GM21515 (cell line): ENCODE results near the gene ATP6V0D1.
A peak's percentile ranks its signal among the peaks of the same experiment; 100 is the strongest.
"Not testable (repeated sequence)": the region's sequence is repeated elsewhere in the genome, so short reads cannot be mapped to it uniquely, and the experiment has no call there.

Source experiments
- ATAC-seq: cut with Tn5 transposase; IDR thresholded peaks from one replicate; pipeline ENCODE4 v1.9.1; 2021; ENCODE audit not compliant: unreplicated experiment

The ATP6V0D1 gene

DNA sequence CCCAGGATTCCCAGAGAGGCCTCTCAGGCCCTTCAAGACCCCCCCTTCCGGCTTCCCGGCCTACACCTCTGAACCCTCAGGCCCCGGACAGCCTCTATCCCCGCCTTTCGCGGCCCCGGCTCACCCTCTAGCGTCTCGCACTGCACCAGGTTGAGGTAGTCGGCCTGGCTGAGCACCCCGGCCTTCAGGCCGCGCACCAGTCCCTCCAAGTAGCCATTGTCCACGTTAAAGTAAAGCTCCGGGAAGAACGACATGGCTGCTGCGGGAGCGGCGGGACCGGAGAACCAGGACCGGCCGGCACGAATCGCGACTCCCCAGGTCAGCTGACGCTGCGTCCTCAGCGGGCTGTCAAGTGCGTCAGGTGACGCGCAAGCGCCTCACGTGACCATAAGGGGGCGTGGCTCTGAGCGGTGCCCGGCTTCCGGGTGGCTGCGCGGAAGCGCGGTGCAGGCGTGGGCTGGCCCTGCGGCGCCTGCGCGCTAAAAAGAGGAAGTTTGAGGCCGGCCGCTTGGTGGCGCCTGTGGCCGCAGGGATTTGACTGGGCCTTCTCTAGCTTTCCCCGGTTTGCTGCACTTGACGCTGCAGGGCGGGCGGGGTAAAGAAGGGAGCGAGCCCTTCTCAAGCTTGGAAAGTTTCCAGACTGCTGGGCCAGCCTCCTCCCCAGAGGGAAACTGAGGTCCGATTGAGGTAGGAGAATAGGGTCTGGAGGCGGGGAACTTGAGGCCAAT, at the start of gene ATP6V0D1:
Gene ATP6V0D1 (minus strand): TSS at position 325 of the 728 bp plus-strand sequence. CDS start 71 bp downstream, at position 254.
- peak; percentile 89 for ATAC-seq

DNA sequence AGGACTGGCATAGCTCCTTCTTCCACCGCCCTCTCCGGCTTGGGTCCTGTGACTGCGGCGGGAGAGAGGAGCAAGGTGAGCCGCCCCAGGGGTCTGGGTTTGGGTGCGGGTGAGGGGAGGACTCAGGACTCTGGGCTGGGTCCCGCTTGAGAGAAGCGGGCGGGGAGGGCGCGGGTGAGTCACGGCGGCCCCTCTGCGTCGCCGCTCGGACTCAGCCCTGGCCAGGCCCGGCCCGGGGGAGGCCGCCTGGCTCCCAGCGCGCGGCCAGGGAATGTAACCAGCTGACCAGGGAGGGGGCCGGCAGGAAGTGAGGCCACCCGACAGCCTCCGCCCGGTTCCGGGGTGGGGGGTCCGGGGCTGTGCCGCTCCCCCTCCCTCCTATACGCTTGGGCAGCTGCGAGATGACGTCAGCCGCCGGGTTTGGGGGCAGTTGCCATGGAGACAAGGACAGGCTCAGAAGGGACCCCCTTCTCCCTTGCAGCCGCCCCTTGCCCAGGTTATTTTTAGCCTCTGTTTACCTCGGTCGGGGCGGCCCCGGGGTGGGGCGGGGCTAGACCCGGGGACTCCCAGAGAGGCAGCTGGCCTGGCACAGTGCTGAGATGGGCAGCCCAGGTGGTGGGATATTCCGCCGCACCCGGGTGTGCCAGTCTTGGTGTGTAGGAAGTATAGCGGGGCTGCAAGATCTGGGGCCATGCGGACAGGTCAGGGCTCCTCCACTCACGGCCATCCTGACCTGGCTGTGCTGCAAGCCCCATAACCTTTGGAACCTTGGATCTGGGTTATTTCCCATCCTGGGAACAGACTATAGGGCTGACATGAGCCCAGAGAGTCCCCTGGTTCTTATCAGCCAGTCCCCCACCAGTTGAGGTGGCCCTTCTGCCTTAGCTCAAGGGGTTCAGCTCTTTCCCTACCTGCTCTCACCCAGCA, 49.3 kb upstream of the ATP6V0D1 start:
- no peak for ATAC-seq

DNA sequence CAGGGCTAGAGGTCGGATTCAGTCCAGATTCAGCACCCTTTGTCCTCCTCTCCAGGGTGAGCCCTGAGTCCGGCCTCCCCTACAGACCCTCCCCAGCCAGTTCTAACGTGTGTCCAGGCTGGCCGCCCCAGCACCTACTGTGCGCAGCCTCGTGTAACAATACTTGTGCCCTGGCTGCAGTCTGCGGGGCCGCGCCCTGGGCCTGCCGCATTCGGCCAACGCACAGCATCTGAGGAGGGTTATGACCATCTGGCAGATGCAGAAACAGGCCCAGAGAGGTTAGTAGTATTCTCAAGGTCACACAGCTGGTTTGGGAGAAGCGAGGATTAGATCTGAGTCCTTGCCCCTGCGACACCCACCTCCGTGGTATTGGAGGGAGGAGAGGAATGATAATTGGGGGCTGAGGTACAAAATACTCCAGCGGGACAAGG, 48.6 kb upstream of the ATP6V0D1 start:
- ATAC-seq = no peak

DNA sequence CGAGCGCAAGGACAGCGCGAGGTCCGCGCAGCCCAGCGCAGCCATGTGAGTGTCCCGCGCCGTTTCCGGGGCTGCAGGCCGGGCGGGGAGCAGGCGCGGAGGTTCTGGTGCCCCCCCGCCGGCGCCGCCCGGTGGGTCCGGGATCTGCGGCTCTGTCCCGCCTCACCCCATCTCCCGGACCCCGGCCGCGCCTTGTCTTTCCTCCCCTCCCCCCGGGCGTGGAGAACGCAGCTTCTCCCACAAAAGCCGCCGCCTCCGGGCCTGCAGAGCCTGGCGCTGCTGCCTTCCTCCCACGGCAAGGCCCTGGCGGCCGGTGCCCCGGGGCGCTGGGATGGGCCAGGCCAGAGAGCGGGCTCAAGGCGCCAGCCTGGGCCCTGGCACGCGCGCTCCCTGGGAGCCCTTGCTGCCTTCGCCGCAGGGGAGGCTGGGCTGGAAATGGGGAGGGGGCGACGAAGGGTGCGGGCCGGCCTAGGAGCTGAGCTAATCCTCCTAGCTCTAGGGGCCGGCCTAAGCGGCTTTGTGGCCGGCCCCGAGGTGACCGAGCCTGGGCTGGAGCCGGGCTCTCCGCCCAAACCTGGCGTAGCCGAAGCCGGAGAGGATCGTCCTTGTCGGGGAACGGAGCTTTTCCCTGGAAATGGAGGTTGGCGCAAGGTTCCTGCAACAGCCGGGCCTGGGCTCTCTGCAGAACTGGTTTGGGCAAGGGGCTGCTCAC, 48.1 kb upstream of the ATP6V0D1 start:
- ATAC-seq = no peak

DNA sequence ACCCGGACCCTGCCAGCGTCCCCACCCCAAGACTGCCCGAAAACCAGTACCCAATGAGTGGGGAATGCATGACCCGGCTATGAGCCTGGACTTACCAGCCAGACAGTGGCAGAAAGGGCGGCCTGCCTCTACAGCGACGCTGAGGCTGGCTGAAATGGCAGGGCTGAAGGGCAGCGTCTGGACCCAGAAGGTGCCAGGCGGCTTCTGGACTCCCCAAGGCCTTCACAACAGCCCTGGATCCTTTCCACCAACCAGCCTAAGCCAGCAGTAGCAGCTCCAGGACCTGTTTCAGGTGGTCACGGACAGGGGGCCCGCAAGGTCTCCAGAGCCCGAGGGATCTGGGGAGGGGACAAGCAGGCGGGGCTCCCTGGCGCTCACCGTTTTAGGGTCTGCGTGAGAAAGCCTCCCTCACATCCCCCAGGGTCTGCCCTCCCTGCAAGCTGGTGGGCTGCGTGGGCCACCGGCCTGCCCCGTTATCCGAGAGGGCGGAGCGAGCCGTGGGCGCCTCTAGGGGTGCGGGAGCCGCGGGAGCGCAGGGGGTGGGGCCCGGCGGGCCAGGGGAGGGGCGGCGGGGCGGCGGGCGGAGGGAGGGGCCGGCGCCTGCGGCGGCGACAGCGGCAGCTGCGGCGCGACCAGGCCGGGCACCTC, 47.4 kb upstream of the ATP6V0D1 start, which contains the start of gene RIPOR1:
Gene RIPOR1 (plus strand): TSS at position 608 of the 648 bp plus-strand sequence. CDS start 9,618 bp downstream, outside the sequence.
- no peak for ATAC-seq

DNA sequence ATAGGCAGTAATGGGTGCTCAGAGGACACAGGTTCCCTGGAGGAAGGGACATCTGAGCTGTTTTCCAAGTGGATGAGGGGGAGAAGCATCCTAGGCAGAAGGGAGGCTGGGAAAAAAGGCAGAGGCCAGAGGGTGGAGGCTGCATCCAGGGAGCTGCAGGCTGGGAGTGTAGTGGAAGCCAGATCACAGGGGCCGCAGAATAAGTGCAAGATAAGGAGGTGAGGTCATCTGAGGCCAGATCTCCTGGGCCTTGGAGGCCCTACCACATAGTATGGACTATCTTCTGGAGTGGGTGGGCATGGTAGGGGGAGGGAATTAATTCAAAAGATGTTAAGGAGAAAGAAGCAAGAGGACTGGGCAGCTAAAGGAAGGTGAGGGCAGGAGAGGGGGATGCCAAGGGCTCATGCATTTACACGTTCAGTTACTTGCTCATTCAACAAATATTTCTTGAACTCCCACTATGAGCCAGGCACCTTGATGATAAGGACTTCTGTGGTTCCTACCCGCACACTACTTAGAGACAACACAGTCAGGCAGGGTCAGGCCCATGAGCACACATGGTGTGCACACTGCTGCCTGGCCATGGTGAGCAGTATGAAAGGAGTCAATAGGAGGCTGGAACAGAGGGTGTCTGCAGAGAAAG, 45.3 kb upstream of the ATP6V0D1 start:
- ATAC-seq = no peak

DNA sequence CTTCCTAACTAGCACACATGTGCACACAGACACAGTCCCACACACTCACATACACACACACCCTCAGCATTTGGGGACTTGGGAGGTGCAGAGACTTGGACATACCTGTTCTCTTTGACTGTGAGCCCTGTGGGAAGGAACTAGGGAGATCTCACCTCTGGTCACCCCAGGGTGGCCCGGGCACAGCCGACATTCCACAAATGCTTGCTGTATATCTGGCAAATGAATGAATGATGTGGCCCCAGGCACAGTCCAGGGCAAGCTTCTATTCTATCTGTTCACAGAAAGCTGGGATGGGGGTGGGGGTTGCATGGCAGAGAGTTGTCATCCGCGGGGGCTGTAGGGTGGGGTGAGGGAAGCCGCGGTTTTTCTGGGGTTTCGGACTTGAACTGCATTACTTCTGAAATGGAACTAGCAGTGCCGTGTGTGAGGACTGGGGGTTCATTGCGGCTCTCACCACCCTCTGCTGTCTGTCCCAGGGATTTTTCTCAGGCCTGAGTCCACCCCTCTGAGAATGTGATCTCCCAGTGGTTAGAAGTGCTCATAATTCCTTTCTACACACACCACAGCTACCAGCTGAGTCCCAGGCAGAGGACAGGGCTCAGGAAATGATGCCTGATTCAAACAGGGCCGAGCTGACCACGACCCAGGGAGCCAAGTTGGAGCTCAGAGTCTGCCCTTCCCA, 44.4 kb upstream of the ATP6V0D1 start:
- ATAC-seq = no peak

DNA sequence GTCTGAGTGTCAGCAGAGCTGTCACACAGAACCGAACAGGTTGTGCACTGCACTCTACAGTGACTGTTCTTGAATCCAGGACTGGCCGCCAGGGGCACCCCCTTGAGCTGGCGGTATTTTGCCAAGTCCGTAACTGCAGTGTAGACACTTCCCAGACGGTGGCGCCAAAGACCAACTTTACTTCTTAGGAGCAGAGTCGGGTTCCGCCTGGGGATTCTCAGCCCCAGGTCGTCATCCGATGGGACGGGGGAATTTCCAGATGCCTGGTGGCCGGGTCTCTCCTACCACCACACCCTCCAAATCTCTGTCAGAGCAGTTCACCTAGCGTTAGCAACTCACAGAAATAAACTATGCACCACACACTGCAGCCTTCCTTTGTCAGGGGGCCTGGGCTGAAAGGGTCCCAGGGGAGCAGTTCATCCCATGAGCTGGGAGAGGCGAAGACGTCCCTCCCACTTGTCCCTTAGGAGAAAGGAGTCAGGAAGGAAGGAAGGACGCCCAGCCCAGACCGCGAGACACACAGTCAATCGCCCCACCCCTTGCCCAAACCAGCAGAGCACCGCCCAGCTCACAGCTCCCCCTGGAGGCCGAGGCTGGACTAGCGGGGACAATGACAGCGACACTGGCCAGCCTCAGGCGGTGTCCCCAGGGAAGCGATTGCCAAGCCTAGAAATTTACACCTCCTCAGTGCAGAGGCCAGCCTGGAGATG, 40.3 kb upstream of the ATP6V0D1 start:
- peak; percentile 73 for ATAC-seq

DNA sequence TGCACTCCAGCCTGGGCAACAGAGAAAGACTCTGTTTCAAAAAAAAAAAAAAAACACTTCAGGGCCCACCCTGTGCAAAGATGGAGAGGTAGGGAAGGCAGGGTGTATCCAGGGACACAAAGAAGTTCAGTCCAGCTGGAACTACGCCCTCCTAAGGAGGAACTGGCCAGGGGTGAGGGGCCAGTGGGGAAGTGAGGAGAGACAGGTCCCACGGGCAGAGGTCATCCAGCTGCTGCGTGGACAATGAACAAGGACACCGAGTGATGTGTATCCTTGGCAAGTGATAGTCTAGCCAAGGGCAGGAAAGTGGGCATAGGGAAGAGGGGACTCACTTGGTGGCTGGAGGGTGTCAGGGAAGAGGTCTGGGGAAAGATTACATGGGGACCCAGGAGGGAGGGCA, 38.3 kb upstream of the ATP6V0D1 start:
- no peak for ATAC-seq

DNA sequence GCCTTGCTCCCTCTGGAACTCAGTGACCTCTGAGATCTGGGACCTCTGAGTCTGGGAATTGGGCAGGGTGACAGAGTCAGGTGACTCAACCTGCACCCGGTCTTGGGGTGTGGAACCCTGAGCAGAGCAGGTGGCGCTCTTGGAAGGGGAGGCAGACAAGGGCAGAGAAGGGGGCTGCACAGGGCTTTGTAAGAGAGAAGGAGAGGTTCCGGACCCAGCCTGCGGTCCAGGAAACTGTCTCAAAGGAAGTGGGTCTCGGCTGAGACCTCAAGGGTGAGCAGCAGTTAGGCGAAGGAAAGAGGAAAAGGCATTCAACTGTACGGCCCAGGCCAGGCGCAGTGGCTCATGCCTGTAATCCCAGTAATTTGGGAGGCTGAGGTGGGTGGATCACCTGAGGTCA, 37.7 kb upstream of the ATP6V0D1 start:
- ATAC-seq = no peak

DNA sequence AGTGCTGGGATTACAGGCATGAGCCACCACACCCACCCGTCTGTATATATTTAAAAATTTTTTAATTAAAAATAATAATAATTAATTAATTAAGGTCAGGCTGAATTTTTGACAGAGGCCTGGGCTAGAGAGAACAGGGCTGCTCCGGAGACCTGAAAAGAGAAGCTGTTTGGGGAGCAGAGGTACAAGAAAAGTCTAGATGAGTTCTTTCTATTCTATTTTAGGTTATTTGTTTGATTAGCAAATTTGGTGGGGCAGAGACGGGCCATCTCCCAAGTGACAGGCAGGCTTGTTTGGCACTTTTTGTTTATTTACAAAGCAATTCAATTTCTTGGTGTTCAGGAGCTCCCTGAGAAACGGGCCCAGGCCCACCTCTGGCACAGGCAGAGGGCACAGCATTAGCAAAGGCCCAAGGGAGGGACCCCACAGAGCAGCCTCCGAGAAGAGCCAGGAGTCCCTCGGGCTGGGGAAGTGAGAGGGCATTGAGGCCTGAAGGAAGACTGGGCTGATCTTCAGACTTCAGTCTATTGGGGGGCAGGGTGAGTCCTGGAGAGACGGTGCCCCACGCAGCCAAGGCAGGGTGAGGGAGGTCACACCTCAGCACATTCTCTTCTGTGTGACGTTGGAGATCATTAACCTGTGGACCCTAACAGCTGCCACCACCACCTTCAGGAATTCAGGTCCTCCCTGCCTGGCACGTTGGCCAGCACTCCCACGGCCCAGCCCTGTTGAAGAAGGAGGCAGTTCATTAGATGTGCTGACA, 36.9 kb upstream of the ATP6V0D1 start:
- no peak for ATAC-seq

DNA sequence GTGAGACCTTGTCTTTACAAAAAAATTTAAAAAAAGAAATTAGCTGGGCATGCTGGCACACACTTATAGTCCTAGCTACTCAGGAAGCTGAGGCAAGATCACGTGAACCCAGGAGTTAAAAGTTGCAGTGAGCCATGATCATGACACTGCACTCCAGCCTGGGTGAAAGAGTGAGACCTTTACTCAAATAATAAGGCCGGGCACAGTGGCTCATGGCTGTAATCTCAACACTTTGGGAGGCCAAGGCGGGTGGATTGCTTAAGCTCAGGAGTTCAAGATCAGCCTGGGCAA, 36.1 kb upstream of the ATP6V0D1 start:
- ATAC-seq = no peak

DNA sequence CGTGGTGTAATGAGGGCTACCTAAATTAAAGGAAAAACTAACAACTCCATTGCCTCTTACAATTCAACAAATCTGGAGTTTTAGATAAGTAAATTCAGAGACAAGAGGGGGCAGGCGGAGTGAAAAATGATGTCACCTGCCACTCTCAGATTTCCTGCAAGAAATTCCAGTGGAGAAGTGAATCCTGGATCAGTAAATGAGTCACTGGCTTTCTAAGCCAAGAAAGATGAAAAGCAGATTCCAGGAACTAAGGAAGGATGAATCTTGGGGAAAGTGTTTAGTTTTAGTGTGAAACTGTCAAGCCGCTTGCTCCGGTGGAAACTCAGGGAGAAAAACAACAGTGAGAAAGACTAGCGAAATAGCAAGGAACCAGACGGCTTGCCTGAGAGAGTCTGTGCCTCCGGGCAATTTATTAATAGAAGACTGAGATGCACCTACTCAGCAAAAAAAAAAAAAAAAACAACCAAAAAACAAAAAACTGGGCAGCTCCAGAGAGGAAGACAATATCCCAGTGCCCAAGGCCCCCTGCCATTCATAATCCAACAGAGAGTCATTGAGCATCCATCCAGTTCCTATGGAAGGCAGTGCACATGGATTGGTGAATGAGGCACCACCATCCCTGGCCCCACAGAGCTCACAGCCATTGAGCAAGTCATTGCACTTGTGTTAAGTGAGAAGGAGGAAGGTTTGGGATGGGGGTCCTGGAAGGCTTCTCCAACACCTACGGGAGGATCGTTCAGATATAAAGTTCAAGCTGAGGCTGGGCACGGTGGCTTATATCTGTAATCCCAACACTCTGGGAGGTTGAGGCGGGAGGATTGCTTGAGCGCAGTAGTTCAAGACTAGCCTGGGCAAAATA, 35.6 kb upstream of the ATP6V0D1 start:
- ATAC-seq = no peak

DNA sequence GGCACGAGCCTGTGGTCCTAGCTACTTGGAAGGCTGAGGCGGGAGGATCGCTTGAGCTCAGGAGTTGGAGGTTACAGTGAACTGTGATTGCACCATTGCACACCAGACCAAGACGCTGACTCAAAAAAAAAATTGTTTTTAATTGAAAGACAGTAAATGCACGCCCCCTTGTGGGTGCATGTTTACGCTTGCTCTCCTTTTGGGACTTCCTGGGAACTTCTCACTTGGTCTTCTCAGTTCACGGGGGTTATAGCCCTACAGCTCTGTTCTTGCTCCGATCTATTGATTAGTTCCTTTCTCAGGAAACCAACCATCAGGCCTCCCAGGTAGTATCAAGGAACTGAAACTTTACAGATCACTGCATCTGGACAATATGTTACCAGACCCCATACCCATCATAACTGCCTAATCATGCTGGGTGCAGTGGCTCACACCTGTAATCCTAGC, 33.4 kb upstream of the ATP6V0D1 start:
- ATAC-seq = no peak

DNA sequence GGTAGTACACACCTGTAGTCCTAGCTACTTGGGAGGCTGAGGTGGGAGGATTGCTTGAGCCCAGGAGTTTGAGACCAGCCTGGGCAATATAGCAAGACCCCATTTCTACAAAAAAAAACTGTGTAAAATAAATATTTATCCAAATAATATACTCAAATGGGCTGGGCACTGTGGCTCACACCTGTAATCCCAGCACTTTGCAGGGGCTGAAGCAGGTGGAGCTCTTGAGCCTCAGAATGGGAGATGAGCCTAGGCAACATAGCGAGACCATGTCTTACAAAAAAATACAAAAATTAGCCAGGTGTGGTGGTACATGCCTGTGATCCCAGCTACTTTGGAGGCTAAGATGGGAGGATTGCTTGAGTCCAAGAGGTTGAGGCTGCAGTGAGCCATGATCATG, 32.9 kb upstream of the ATP6V0D1 start:
- ATAC-seq = not testable (repeated sequence)

DNA sequence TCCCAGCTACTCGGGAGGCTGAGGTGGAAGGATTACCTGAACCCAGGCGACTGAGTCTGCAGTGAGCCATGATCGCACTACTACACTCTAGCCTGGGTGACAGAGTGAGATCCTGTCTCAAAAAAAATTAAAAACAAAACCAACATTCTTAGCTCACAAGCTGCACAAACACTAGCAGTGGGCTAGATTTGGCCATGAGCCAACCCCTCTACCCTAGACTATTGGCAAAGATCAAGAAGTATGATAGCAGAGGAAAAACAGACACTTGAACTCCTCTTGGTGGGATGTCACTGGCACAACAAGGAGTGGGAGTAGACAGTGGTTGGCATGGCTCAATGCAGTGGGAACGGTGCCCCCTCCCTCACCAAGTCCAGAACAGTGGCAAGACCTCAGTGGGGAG, 28.1 kb upstream of the ATP6V0D1 start:
- ATAC-seq = no peak

DNA sequence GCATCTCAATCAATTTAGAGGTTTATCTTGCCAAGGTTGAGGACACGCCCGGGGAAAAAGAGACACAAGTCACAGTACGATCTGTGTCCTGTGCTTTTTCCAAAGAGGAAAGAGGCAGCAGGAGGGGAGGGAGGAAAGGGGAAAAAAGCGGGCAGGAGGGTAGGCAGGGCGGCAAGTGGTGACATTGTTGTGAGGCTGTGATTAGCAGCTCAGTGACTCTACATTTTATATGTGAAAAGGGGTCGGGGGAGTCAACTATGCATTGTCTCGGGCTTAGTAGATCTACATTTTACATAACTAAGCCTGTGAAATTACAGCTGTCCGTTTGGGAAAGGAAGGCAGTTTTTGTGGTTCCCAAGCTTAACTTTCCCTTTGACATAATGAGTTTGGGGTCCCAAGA, 25.5 kb upstream of the ATP6V0D1 start:
- ATAC-seq = no peak
